Neural cell (in vitro differentiated cells): Measurements from ENCODE around the gene FANCC. TPM values are rescaled to one million over a fixed set of nuclear protein-coding genes. Genes with fewer than 3 reads are reported as not detected.

Experiments
- H2AFZ ChIP-seq: fragments of 200-600, 300-800 bp; sonication (generic), shearing (Covaris generic); 2 replicates; pipeline ENCODE4 v1.6.0; 2014; ENCODE audit warnings: low read depth, mild to moderate bottlenecking, antibody characterized with exemption, low read length, moderate library complexity
- H3F3A ChIP-seq: fragments of 200-600 bp; shearing (Covaris generic); 2 replicates; pipeline ENCODE4 v1.6.1; 2016; ENCODE audit warnings: mild to moderate bottlenecking, moderate library complexity, mixed read lengths, antibody characterized with exemption, low read length; ENCODE audit not compliant: insufficient read depth, poor library complexity, severe bottlenecking
- H3K27ac ChIP-seq: fragments of 200-600, 300-800 bp; sonication (generic), shearing (Covaris generic); 2 replicates; pipeline ENCODE4 v1.5.1; 2014; ENCODE audit warnings: mild to moderate bottlenecking, low read length, moderate library complexity
- H3K27me3 ChIP-seq: fragments of 300-800, 200-600 bp; sonication (generic), shearing (Covaris generic); 2 replicates; pipeline ENCODE4 v1.6.0; 2014; ENCODE audit warnings: mild to moderate bottlenecking, low read depth, low read length, moderate library complexity; ENCODE audit not compliant: insufficient read depth
- H3K36me3 ChIP-seq: fragments of 300-800, 200-600 bp; sonication (generic), shearing (Covaris generic); 2 replicates; pipeline ENCODE4 v1.5.1; 2014; ENCODE audit warnings: mild to moderate bottlenecking, antibody characterized with exemption, low read length, moderate library complexity; ENCODE audit not compliant: insufficient read depth
- H3K4me2 ChIP-seq: fragments of 300-800, 200-600 bp; sonication (generic), shearing (Covaris generic); 2 replicates; pipeline ENCODE4 v1.6.0; 2014; ENCODE audit warnings: mild to moderate bottlenecking, low read length
- H3K4me3 ChIP-seq: fragments of 300-800, 200-600 bp; sonication (generic), shearing (Covaris generic); 2 replicates; pipeline ENCODE4 v1.5.1; 2014; ENCODE audit warnings: mild to moderate bottlenecking, low read length, moderate library complexity
- H3K79me2 ChIP-seq: fragments of 200-600 bp; shearing (Covaris generic); replicated peaks from 2 replicates; pipeline ENCODE4 v1.6.0; 2014; ENCODE audit warnings: mild to moderate bottlenecking, low read length, moderate library complexity; ENCODE audit not compliant: insufficient read depth
- H3K9ac ChIP-seq: fragments of 300-800, 200-600 bp; sonication (generic), shearing (Covaris generic); 2 replicates; pipeline ENCODE4 v1.6.1; 2016; ENCODE audit warnings: mild to moderate bottlenecking, low read length, mixed read lengths
- H3K9me2 ChIP-seq: fragments of 200-600 bp; shearing (Covaris generic); 2 replicates; pipeline ENCODE4 v1.6.1; 2016; ENCODE audit warnings: mild to moderate bottlenecking, low read length, mixed read lengths; ENCODE audit not compliant: insufficient read depth
- H3K9me3 ChIP-seq: fragments of 200-600, 300-800 bp; sonication (generic), shearing (Covaris generic); 2 replicates; pipeline ENCODE4 v1.6.1; 2016; ENCODE audit warnings: mild to moderate bottlenecking, mixed run types, low read length, moderate library complexity, mixed read lengths
- H4K20me1 ChIP-seq: fragments of 200-600 bp; shearing (Covaris generic); 2 replicates; pipeline ENCODE4 v1.6.1; 2016; ENCODE audit warnings: mild to moderate bottlenecking, mixed run types; ENCODE audit not compliant: insufficient read depth
- EP300 ChIP-seq: fragments of 450-650 bp; conservative IDR thresholded peaks from 2 replicates; pipeline ENCODE4 v1.6.1; 2014; ENCODE audit warnings: antibody characterized with exemption, mild to moderate bottlenecking, moderate library complexity; ENCODE audit not compliant: poor library complexity, severe bottlenecking
- EZH2 ChIP-seq: fragments of 200-600, 300-800 bp; shearing (Covaris generic), sonication (generic); IDR thresholded peaks from 2 replicates; pipeline ENCODE4 v1.6.1; 2014; ENCODE audit warnings: antibody characterized with exemption, low read length, borderline replicate concordance, mild to moderate bottlenecking; ENCODE audit not compliant: insufficient read depth, poor library complexity, severe bottlenecking
- MXI1 ChIP-seq: fragments of 450-650 bp; conservative IDR thresholded peaks from 2 replicates; pipeline ENCODE4 v1.6.1; 2014; ENCODE audit warnings: antibody characterized with exemption, mild to moderate bottlenecking; ENCODE audit not compliant: poor library complexity, severe bottlenecking
- POLR2AphosphoS5 ChIP-seq: IDR thresholded peaks from 2 replicates; pipeline ENCODE4 v1.6.1; 2012
- RAD21 ChIP-seq: fragments of 450-650 bp; conservative IDR thresholded peaks from 2 replicates; pipeline ENCODE4 v1.6.1; 2014; ENCODE audit warnings: antibody characterized with exemption, mild to moderate bottlenecking, moderate library complexity
- SMC3 ChIP-seq: fragments of 450-650 bp; conservative IDR thresholded peaks from 2 replicates; pipeline ENCODE4 v1.6.1; 2014; ENCODE audit warnings: antibody characterized with exemption, mild to moderate bottlenecking, moderate library complexity; ENCODE audit not compliant: poor library complexity
- TAF1 ChIP-seq: IDR thresholded peaks from 2 replicates; pipeline ENCODE4 v1.6.1; 2012; ENCODE audit warnings: low read depth
- polyA plus RNA-seq: library from polyadenylated mRNA; depleted of rRNA; stranded (reverse); fragments of >200 nt; gene quantifications from 2 replicates; pipeline ENCODE4 v1.2.3, GENCODE V29; 2014
- TF ChIP-seq, protein P1 (sequence below): fragments of 450-650 bp; IDR thresholded peaks from 2 replicates; pipeline ENCODE4 v1.5.1; 2014; ENCODE audit warnings: antibody characterized with exemption, mild to moderate bottlenecking, moderate library complexity; ENCODE audit not compliant: poor library complexity, severe bottlenecking
- TF ChIP-seq, protein P2 (sequence below): IDR thresholded peaks from 2 replicates; pipeline ENCODE4 v1.6.1; 2012; ENCODE audit warnings: borderline replicate concordance

Gene FANCC
- polyA plus RNA-seq, 1 donor from 2014 or later = 9.7 TPM

DNA sequence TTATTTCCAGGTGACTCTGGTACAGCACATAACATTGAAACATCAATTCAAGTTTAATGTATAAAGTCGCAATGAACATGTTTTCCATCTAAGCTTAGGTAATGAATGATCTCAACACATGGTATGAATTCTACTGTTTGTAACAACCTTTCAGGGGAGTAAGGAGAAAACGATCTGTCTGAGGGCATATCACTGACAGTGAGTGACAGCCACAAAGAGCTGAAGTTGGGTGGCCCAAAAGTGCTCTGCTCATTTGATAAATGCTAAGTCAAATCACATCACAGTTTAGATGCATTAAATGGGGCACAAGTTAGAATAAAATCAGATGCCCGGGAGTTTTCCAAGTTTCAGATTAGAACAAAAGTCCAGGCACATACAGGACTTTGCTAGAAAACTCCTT lies 1.2 kb downstream of the FANCC start:
- Histone ChIP-seq H3K9me3 (no peaks in the 10 kb centered on the region), H3K4me3 (peak overlapping the region; percentile 89), H4K20me1 (no peaks in the 10 kb centered on the region), H3F3A (no peaks in the 10 kb centered on the region), H3K27ac (peak overlapping the region; percentile 89), H3K36me3 (no peaks in the 10 kb centered on the region), H3K9ac (peak overlapping the region; percentile 89), H3K4me2 (peak overlapping the region; percentile 77), H3K79me2 (peaks cover 12% of the 10 kb centered on the region), H2AFZ (no peak overlapping the region), H3K9me2 (no peaks in the 10 kb centered on the region), H3K27me3 (no peaks in the 10 kb centered on the region)
- TF ChIP-seq POLR2AphosphoS5 = peak; percentile 13
- no peak for TF ChIP-seq MXI1
- TF ChIP-seq, protein P1, sequence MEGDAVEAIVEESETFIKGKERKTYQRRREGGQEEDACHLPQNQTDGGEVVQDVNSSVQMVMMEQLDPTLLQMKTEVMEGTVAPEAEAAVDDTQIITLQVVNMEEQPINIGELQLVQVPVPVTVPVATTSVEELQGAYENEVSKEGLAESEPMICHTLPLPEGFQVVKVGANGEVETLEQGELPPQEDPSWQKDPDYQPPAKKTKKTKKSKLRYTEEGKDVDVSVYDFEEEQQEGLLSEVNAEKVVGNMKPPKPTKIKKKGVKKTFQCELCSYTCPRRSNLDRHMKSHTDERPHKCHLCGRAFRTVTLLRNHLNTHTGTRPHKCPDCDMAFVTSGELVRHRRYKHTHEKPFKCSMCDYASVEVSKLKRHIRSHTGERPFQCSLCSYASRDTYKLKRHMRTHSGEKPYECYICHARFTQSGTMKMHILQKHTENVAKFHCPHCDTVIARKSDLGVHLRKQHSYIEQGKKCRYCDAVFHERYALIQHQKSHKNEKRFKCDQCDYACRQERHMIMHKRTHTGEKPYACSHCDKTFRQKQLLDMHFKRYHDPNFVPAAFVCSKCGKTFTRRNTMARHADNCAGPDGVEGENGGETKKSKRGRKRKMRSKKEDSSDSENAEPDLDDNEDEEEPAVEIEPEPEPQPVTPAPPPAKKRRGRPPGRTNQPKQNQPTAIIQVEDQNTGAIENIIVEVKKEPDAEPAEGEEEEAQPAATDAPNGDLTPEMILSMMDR = no peak

DNA sequence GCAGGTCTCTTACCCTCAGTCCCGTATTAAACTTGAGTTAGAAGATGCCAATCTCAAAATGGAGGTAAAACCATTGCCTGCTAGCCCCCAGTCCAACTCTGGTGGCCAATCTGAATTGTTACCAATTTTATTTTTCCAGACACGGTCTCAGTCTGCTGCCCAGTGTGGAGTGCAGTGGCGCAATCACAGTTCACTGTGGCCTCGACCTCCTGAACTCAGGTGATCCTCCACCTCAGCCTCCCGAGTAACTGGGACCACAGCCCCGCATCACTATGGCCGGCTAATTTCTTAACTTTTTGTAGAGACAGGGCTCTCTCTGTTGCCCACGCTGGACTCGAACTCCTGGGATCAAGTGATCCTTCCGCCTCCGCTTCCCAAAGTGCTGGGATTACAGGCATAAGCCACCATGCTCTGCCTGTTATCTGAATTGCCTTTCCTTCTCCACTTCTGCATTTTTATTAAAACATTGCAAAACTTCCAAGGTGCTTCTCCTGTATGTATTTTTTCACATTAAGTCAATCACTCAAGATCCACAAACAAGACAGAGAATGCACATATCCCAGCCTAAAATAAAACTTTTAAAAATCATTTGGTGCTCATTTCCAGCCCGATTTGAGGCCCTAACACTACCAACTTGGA lies 2.3 kb downstream of the FANCC start:
- no peaks in the 10 kb centered on the region for H3K9me3 ChIP-seq
- H3K36me3 ChIP-seq = no peaks in the 10 kb centered on the region
- no peaks in the 10 kb centered on the region for H3K27me3 ChIP-seq
- no peaks in the 10 kb centered on the region for H3F3A ChIP-seq
- peaks cover 12% of the 10 kb centered on the region for H3K79me2 ChIP-seq
- H3K4me2 ChIP-seq = peak overlapping the region; percentile 77
- no peak overlapping the region for H3K27ac ChIP-seq
- TF ChIP-seq RAD21 (no peak), POLR2AphosphoS5 (no peak), MXI1 (no peak), TAF1 (no peak), SMC3 (no peak), EZH2 (no peak), EP300 (no peak)
- TF ChIP-seq, protein P1 = no peak
- TF ChIP-seq, protein P2, sequence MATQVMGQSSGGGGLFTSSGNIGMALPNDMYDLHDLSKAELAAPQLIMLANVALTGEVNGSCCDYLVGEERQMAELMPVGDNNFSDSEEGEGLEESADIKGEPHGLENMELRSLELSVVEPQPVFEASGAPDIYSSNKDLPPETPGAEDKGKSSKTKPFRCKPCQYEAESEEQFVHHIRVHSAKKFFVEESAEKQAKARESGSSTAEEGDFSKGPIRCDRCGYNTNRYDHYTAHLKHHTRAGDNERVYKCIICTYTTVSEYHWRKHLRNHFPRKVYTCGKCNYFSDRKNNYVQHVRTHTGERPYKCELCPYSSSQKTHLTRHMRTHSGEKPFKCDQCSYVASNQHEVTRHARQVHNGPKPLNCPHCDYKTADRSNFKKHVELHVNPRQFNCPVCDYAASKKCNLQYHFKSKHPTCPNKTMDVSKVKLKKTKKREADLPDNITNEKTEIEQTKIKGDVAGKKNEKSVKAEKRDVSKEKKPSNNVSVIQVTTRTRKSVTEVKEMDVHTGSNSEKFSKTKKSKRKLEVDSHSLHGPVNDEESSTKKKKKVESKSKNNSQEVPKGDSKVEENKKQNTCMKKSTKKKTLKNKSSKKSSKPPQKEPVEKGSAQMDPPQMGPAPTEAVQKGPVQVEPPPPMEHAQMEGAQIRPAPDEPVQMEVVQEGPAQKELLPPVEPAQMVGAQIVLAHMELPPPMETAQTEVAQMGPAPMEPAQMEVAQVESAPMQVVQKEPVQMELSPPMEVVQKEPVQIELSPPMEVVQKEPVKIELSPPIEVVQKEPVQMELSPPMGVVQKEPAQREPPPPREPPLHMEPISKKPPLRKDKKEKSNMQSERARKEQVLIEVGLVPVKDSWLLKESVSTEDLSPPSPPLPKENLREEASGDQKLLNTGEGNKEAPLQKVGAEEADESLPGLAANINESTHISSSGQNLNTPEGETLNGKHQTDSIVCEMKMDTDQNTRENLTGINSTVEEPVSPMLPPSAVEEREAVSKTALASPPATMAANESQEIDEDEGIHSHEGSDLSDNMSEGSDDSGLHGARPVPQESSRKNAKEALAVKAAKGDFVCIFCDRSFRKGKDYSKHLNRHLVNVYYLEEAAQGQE = no peak
- H3K4me3 ChIP-seq = peak overlapping the region; percentile 89
- no peak overlapping the region for H3K9ac ChIP-seq
- no peaks in the 10 kb centered on the region for H3K9me2 ChIP-seq
- no peak overlapping the region for H2AFZ ChIP-seq
- H4K20me1 ChIP-seq = no peaks in the 10 kb centered on the region
